CD4-positive, alpha-beta T cell treated with Interleukin-6 for 4 hours (primary cell): ENCODE results near the gene QRICH2.
"Not testable (repeated sequence)": the region's sequence is repeated elsewhere in the genome, so short reads cannot be mapped to it uniquely, and the experiment has no call there.

Experiments
- DNase-seq: peaks from one replicate; pipeline ENCODE4 v3.0.0-alpha.2; 2020; ENCODE audit warnings: mixed read lengths

Gene QRICH2

GRCh38 chr17:76246080-76247066 is 61.7 kb downstream of the QRICH2 start:
- DNase-seq = peak; percentile 69

- DNase-seq = not testable (repeated sequence)
Observed at GRCh38 chr17:76244721-76245120, 63.4 kb downstream of the QRICH2 start.

- peak; percentile 42 for DNase-seq
Observed at GRCh38 chr17:76243826-76244679, 64.0 kb downstream of the QRICH2 start.

GRCh38 chr17:76241691-76242255 is 66.3 kb downstream of the QRICH2 start:
- no peak for DNase-seq

- DNase-seq = no peak
Observed at GRCh38 chr17:76241204-76241538, 66.9 kb downstream of the QRICH2 start.

GRCh38 chr17:76240461-76241203 is 67.4 kb downstream of the QRICH2 start, which contains the start of gene RNF157:
RNF157 (minus strand) TSS chr17:76240493; CDS start chr17:76240240, 253 bp downstream.
- DNase-seq = peak; percentile 75

- DNase-seq = peak; percentile 10
Observed at GRCh38 chr17:76239538-76240274, 68.4 kb downstream of the QRICH2 start.

- peak; percentile 12 for DNase-seq
Observed at GRCh38 chr17:76238847-76239537, 69.1 kb downstream of the QRICH2 start.

GRCh38 chr17:76237859-76238313 is 70.2 kb downstream of the QRICH2 start:
- DNase-seq = no peak

- DNase-seq = no peak
Observed at GRCh38 chr17:76236603-76237002, 71.5 kb downstream of the QRICH2 start.

- DNase-seq = no peak
Observed at GRCh38 chr17:76235883-76236282, 72.2 kb downstream of the QRICH2 start.

GRCh38 chr17:76234354-76234679 is 73.8 kb downstream of the QRICH2 start:
- DNase-seq = no peak

- DNase-seq = no peak
Observed at GRCh38 chr17:76233588-76234353, 74.3 kb downstream of the QRICH2 start.

- DNase-seq = no peak
Observed at GRCh38 chr17:76232342-76232741, 75.7 kb downstream of the QRICH2 start.

- DNase-seq = not testable (repeated sequence)
Observed at GRCh38 chr17:76226749-76227148, 81.3 kb downstream of the QRICH2 start.

- not testable (repeated sequence) for DNase-seq
Observed at GRCh38 chr17:76225373-76226086, 82.5 kb downstream of the QRICH2 start.
